Mucosa of gallbladder (tissue), 1 donor: ENCODE measurements around the gene AUTS2. TPM values are rescaled to one million over a fixed set of nuclear protein-coding genes. Genes with fewer than 3 reads are reported as not detected.

Experiments
- DNase-seq: peaks from one replicate; pipeline ENCODE4 v3.0.0-alpha.2; 2020; ENCODE audit warnings: low spot score
- total RNA-seq: library from RNA; stranded (reverse); gene quantifications from one replicate; pipeline ENCODE4 v1.2.1, GENCODE V29; 2021
- donor health status: DM: no; HTN: no; CAD: no.

AUTS2 gene
- total RNA-seq, 1 donor from 2014 or later: 50.1 TPM

DNA sequence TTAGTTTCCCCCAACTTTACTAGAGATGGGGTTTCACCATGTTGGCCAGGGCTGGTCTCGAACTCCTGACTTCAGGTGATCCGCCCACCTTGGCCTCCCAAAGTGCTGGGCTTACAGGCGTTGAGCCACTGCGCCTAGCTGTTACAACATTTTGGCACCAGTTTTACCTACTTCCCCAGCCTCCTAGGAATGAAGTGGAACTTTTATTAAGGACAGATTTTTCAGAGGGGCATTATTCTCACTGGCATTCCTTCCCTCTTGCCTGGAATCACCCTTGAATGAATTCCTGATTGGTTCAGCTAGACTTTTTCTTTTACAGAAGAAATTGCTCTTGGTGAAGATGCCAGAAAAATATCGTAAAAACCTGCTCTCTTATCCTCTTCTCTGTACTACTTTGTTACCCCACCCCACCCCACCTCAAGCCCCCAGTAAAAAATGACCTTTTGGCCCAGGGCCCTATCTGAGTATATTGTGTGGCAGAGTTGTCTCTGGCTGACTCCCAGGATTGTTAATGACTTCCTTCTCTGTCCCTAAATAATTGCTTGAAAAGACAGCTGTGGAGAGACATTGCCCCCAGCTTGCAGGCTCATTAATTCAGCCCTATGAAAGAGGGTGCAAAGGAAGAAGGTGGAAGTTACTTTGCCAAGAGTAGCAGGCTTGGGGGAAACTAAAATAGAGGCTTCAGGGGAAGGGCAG lies 189.6 kb downstream of the AUTS2 start:
- DNase-seq: no peak

- no peak for DNase-seq
Observed at GRCh38 chr7:69789563-69789962, 191.3 kb downstream of the AUTS2 start.

GRCh38 chr7:69790977-69791724 lies 192.9 kb downstream of the AUTS2 start:
- no peak for DNase-seq

- DNase-seq: no peak
Observed at GRCh38 chr7:69791739-69792138, 193.5 kb downstream of the AUTS2 start.

GRCh38 chr7:69795932-69796331 lies 197.7 kb downstream of the AUTS2 start:
- no peak for DNase-seq

- DNase-seq: no peak
Observed at GRCh38 chr7:69796416-69796815, 198.1 kb downstream of the AUTS2 start.

- no peak for DNase-seq
Observed at GRCh38 chr7:69799048-69799697, 200.9 kb downstream of the AUTS2 start.

GRCh38 chr7:69799990-69800389 lies 201.7 kb downstream of the AUTS2 start:
- DNase-seq: no peak

GRCh38 chr7:69800495-69800894 lies 202.2 kb downstream of the AUTS2 start:
- peak; percentile 32 for DNase-seq

- no peak for DNase-seq
Observed at GRCh38 chr7:69801729-69802682, 203.7 kb downstream of the AUTS2 start.

DNA sequence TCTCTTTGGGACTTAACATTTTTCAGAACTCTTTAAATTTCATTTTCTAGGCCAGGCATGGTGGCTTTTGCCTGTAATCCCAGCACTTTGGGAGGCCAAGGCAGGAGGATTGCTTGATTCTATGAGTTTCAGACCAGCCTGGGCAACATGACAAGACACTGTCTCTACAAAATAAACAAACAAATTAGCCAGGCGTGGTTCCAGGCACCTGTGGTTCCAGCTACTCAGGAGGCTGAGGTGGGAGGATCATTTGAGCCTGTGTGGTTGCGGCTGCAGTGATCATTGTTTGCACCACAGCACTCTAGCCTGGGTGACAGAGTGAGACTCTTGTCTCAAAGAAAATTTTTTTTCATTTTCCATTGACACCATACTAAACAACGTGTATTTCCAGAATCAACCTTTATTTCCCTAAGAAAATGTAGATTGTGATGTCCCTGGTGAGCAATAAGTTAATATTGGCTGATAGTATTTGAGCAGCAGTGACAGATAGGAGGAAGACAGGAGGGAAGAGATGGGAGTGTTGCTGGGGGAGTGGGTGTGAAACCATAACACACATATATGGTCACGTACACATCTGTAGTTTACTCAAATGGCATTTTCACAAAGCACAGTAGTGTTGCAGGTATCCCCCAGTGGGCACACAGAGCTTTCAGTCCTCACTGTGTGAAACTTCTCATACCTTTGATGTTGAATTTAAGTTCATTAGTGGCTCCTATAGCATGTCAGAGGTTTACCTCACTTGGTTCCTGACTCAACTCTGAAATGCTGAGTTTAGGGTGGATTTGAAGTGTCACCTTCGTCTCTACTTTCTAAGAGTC lies 205.6 kb downstream of the AUTS2 start:
- no peak for DNase-seq

DNA sequence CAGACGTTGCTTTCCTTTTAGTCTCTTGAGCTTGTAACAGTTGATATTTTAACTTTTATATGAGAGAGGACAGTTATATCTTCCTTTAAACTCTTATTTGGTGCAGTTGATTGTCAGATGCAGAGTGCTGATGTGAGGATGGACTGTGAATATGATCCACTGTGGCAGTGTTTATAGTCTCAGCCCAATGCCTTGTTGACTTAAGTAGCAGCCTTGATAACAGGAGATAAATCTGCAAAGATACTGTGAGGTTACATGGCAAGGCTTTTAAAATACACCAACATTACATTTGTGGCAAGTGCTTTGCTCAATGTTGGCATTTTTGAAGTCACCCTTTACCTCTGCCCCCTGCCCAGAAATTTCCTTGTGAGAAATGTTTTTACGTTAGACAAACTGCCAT lies 206.7 kb downstream of the AUTS2 start:
- DNase-seq: no peak

DNA sequence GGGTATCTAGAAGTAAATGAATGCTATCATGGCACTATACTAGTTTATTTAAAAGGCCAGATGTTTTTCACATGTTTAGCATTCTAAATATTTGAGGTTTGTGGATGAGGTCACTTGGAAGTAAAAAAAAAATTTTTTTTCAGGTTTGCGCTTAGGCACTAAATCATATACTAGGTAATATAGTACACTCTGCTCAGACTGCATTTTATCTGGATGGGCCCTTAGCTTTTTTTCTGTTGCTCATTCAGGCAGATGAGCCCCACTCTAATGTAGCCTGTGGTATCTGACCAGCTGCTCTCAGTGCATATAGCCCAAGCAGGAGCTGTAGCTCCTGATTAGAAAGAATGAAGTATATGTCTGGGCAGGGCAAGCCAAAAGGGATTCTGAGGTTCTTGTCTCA lies 210.1 kb downstream of the AUTS2 start:
- DNase-seq: no peak

GRCh38 chr7:69811476-69812308 lies 213.4 kb downstream of the AUTS2 start:
- no peak for DNase-seq

GRCh38 chr7:69812756-69813155 lies 214.5 kb downstream of the AUTS2 start:
- no peak for DNase-seq

GRCh38 chr7:69813637-69814240 lies 215.5 kb downstream of the AUTS2 start:
- no peak for DNase-seq

DNA sequence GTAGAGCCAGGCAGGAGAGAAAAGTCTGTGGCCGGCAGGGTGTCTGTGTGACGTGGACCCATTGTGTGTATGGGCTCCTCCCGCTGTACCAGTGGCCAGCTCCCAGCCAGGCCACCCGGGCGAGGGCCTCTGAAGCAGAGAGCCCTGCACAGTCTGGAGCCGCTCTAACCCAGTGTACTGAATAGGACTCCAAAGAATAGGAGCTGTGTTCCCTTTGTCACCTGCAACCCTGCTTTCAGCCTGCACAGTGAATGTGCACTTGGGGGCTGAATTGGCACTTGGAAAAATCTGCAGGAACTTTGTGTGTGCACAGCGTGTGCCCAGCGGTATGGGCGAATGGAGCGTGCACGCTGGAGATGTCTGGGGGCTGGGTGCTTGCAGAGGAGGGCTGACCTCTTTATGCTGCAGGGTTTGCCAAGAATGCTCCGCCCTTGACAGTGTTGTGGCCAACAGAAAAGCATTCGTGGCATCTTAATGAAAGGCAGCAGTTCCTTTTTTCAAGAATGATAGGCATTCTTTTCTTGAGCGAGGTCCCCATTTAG lies 216.2 kb downstream of the AUTS2 start:
- DNase-seq: no peak

DNA sequence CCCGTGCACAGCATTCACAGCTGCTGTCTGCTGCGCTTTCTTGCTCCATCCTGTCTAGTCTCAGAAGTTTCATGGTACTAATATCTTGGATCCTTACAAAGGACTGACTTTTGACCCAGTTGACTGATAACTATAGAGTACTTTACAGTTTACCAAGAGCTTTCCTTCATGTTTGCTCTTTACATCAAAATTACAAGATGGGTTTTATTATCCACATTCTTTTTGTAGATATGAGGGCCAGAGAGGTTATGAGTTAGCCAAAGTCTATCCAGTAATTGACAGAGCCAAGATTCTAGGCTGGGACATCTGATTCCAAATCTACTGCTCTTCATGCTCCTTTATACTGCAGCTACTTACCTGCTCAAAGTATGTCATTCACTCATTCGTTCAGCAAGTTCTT lies 218.2 kb downstream of the AUTS2 start:
- no peak for DNase-seq

GRCh38 chr7:69817121-69817520 lies 218.8 kb downstream of the AUTS2 start:
- no peak for DNase-seq
